ENCODE data around the gene GJA4. TPM values are rescaled to one million over a fixed set of nuclear protein-coding genes. Genes with fewer than 3 reads are reported as not detected.
"Not testable (repeated sequence)": the region's sequence is repeated elsewhere in the genome, so short reads cannot be mapped to it uniquely, and the experiment has no call there.

GJA4 gene
- total and polyA plus RNA-seq, 2 experiments from 2014 or later = 0.42 TPM; not detected in 1

DNA sequence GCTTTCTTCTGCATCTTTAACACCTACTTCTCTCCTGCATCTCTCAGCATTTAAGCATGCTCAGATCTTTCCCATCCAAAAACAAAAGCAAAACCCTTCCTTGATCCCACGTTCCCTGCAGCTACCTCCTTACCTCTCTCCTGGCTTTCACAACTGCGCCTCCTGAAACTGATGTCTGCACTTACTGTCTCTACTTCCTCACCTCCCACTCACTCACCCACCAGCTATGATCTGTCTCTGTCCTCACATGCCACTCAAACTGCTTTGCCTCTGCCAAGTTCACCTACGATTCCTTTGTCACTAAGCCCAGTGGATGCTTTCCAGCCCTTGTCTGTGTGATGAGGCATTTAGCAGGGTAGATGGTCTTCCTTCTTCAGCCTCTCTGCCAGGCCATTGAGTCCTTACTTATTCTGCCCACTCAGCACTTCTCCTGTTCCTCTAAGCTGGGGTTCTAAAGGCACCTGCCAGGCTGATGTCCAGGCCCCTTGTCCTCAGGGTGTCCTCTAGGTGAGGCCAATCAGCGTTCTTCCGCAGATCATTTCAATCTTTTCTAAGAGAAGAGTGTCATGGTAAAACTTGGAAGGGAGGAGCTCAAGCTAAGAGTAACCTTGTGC lies 21.8 kb upstream of the GJA4 start:
- DNase-seq (ENCODE audit: low read depth in 1 of 2, low spot score in 1 of 2) = no peak
- no peaks in the 10 kb centered on the region for H3K36me3 ChIP-seq
- H3K27me3 ChIP-seq = peaks cover 6% of the 10 kb centered on the region
- no peak overlapping the region for H3K4me3 ChIP-seq
- no peak for TF ChIP-seq CTCF (IDR thresholded peaks at IDR 0.05; ENCODE audit: low read depth, low read length)
- H3K9me3 ChIP-seq (ENCODE audit: low read depth) = no peaks in the 10 kb centered on the region
- H3K27ac ChIP-seq = no peak overlapping the region
- H3K4me1 ChIP-seq (ENCODE audit: low read depth) = no peaks in the 10 kb centered on the region

GRCh38 chr1:34771573-34772371 lies 21.0 kb upstream of the GJA4 start:
- H3K27ac ChIP-seq = no peak overlapping the region
- no peak for TF ChIP-seq CTCF (IDR thresholded peaks at IDR 0.05; ENCODE audit: low read depth, low read length)
- no peak for DNase-seq (ENCODE audit: low read depth in 1 of 2, low spot score in 1 of 2)
- no peaks in the 10 kb centered on the region for H3K9me3 ChIP-seq (ENCODE audit: low read depth)
- H3K4me3 ChIP-seq = no peak overlapping the region
- no peaks in the 10 kb centered on the region for H3K36me3 ChIP-seq
- no peaks in the 10 kb centered on the region for H3K4me1 ChIP-seq (ENCODE audit: low read depth)
- H3K27me3 ChIP-seq = peaks cover 6% of the 10 kb centered on the region

DNA sequence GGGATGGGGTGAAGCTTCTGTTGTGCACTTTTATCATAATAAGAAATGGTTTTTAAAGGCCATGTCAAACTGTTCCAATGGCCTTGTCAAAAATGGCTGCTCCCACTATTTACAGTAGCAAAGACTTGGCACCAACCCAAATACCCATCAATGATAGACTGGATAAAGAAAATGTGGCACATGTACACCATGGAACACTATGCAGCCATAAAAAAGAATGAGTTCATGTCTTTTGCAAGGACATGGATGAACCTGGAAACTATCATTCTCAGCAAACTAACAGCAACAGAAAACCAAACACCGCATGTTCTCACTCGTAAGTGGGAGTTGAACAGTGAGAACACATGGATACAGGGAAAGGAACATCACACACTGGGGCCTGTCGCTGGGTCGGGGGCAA lies 19.7 kb upstream of the GJA4 start:
- H3K4me3 ChIP-seq; DNase-seq (ENCODE audit: low read depth in 1 of 2, low spot score in 1 of 2); H3K27me3 ChIP-seq; H3K36me3 ChIP-seq; H3K4me1 ChIP-seq (ENCODE audit: low read depth); H3K27ac ChIP-seq; H3K9me3 ChIP-seq (ENCODE audit: low read depth): not testable (repeated sequence)

DNA sequence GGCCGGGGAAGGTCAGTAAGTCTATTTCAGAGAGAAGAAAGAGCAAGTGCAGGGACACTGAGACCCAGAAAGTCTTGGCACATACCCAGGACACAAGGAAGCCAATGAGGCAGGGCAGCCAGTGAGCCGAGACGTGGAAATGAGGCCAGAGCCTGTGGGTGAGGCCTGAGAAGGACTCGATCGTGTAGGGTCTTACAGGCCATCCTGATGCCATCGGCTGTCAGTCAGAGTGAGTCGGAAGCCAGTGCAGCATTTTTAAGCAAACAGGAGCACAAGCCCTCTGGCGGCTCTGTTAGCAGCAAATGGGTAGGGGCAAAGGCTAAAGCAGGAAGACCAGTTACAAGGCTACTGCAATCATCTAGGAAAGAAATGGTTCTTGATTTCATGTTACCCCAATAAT lies 17.8 kb upstream of the GJA4 start:
- H3K27me3 ChIP-seq = peaks cover 17% of the 10 kb centered on the region
- H3K4me3 ChIP-seq = no peak overlapping the region
- H3K36me3 ChIP-seq = no peaks in the 10 kb centered on the region
- no peaks in the 10 kb centered on the region for H3K9me3 ChIP-seq (ENCODE audit: low read depth)
- DNase-seq (ENCODE audit: low read depth in 1 of 2, low spot score in 1 of 2) = no peak
- H3K4me1 ChIP-seq (ENCODE audit: low read depth) = no peaks in the 10 kb centered on the region
- no peak overlapping the region for H3K27ac ChIP-seq
- TF ChIP-seq CTCF (IDR thresholded peaks at IDR 0.05; ENCODE audit: low read depth, low read length) = no peak

DNA sequence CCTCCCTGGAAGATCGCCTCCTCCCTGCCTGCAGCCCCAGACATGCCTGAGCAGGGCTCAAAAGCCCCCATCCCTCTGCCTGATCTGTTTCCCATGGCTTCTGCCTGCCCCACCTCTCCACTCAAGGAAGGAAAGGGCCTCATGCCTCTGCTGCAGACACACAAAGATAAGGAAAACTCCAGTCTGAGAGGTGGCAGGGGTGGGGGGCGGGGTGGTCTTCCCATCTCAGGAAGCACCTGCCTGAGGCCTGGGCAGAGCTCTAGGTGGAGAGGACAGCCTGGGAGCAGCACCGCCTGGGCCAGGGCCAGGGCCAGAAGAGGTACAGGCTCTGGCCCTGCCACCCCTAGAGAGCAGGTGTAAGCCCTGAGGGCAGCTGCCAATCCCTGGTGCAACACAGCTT lies 15.9 kb upstream of the GJA4 start:
- H3K27ac ChIP-seq = no peak overlapping the region
- no peak for TF ChIP-seq CTCF (IDR thresholded peaks at IDR 0.05; ENCODE audit: low read depth, low read length)
- peaks cover 33% of the 10 kb centered on the region for H3K27me3 ChIP-seq
- no peaks in the 10 kb centered on the region for H3K36me3 ChIP-seq
- peaks cover 4% of the 10 kb centered on the region for H3K4me1 ChIP-seq (ENCODE audit: low read depth)
- H3K9me3 ChIP-seq (ENCODE audit: low read depth) = no peaks in the 10 kb centered on the region
- no peak for DNase-seq (ENCODE audit: low read depth in 1 of 2, low spot score in 1 of 2)
- no peak overlapping the region for H3K4me3 ChIP-seq
